Endothelial cell of umbilical vein (primary cell): ENCODE results near the gene IGLON5. TPM values are rescaled to one million over a fixed set of nuclear protein-coding genes. Genes with fewer than 3 reads are reported as not detected.

Experiments used
- BruUV-seq: library from RNA; stranded (reverse); fragments of 400-500 nt; replicated peaks from 2 replicates; lab custom pipeline; 2021; lab: Mats Ljungman, UMichigan
- CTCF ChIA-PET: fragments of 300-600, 350-600 bp; sonication (Branson Sonifier 250); formaldehyde crosslinking; loops from one replicate; lab custom pipeline; 2021; ENCODE audit warnings: antibody characterized with exemption, inconsistent platforms; lab: Charles Lee
- POLR2A ChIA-PET: fragments of 300-600, 350-600 bp; sonication (Branson Sonifier 250); formaldehyde crosslinking; loops from one replicate; lab custom pipeline; 2021; ENCODE audit warnings: antibody characterized with exemption, inconsistent platforms; lab: Charles Lee
- DNase-seq: peaks from one replicate; pipeline ENCODE4 v3.0.0-alpha.2; 2011; ENCODE audit warnings: low read depth, low spot score
- FAIRE-seq: peaks from 2 replicates; lab custom pipeline; 2011; peaks lifted over from hg19 to GRCh38; lab: Jason Lieb, UNC
- H2AFZ ChIP-seq: 2 replicates; pipeline ENCODE4 v1.6.0; 2012; ENCODE audit warnings: low read depth, low read length, control low read depth, inconsistent platforms
- H3K27ac ChIP-seq: 2 replicates; pipeline ENCODE4 v1.5.1; 2011; ENCODE audit warnings: low read depth, mild to moderate bottlenecking, control low read depth, low read length, moderate library complexity; ENCODE audit not compliant: insufficient read depth
- H3K27me3 ChIP-seq, 2 experiments: 2 replicates each; pipeline versions ENCODE4 v1.6.0 to v1.6.1; 2011; ENCODE audit warnings: low read length in 2 of 2, mixed read lengths in 1 of 2; ENCODE audit not compliant: control insufficient read depth in 2 of 2, insufficient read depth in 2 of 2
- H3K36me3 ChIP-seq, 2 experiments: 2 replicates in 1 of 2; 3 replicates in 1 of 2; pipeline ENCODE4 v1.5.1; 2011; ENCODE audit warnings: low read length in 2 of 2, mild to moderate bottlenecking in 1 of 2, moderate library complexity in 1 of 2; ENCODE audit not compliant: control insufficient read depth in 2 of 2, insufficient read depth in 2 of 2; ENCODE audit errors: extremely low read depth in 1 of 2
- H3K4me1 ChIP-seq: 3 replicates; pipeline ENCODE4 v1.5.1; 2011; ENCODE audit warnings: mild to moderate bottlenecking, low read length; ENCODE audit not compliant: control insufficient read depth, insufficient read depth; ENCODE audit errors: extremely low read depth
- H3K4me2 ChIP-seq: 2 replicates; pipeline ENCODE4 v1.6.1; 2011; ENCODE audit warnings: low read length, control low read depth, mixed read lengths; ENCODE audit not compliant: insufficient read depth
- H3K4me3 ChIP-seq, 3 experiments: fragments of 200-600 bp in 1 of 3; sonication (generic), shearing (Covaris generic) in 1 of 3; replicated peaks in 1 of 3; 2 replicates each; pipeline ENCODE4 v1.5.1; 2011 to 2016; ENCODE audit warnings: control low read depth in 3 of 3, low read length in 3 of 3, mild to moderate bottlenecking in 2 of 3, inconsistent platforms in 1 of 3, low read depth in 1 of 3, moderate library complexity in 1 of 3; ENCODE audit not compliant: insufficient read depth in 1 of 3
- H3K79me2 ChIP-seq: 2 replicates; pipeline ENCODE4 v1.6.0; 2012; ENCODE audit warnings: low read length, inconsistent platforms; ENCODE audit not compliant: control insufficient read depth, insufficient read depth
- H3K9ac ChIP-seq: replicated peaks from 2 replicates; pipeline ENCODE3; 2011; ENCODE audit warnings: low read length, control low read depth; ENCODE audit not compliant: insufficient read depth; ENCODE audit errors: extremely low read depth
- H3K9me1 ChIP-seq: replicated peaks from 3 replicates; pipeline ENCODE4 v1.6.0; 2011; ENCODE audit warnings: mild to moderate bottlenecking, low read length; ENCODE audit not compliant: control insufficient read depth, insufficient read depth; ENCODE audit errors: extremely low read depth
- H3K9me3 ChIP-seq: replicated peaks from 2 replicates; pipeline ENCODE4 v1.5.1; 2012; ENCODE audit warnings: low read length, inconsistent platforms; ENCODE audit not compliant: control insufficient read depth, insufficient read depth
- H4K20me1 ChIP-seq: replicated peaks from 2 replicates; pipeline ENCODE3; 2011; ENCODE audit warnings: mild to moderate bottlenecking, low read length; ENCODE audit not compliant: control insufficient read depth, insufficient read depth; ENCODE audit errors: extremely low read depth
- EZH2 ChIP-seq: IDR thresholded peaks from 2 replicates; pipeline ENCODE4 v1.6.1; 2012; ENCODE audit warnings: borderline replicate concordance, low read depth, mild to moderate bottlenecking, moderate library complexity, low read length, inconsistent platforms; ENCODE audit not compliant: severe bottlenecking
- FOS ChIP-seq: IDR thresholded peaks from 2 replicates; pipeline ENCODE4 v1.6.1; 2011; ENCODE audit warnings: mild to moderate bottlenecking, low read length, moderate library complexity, borderline replicate concordance; ENCODE audit not compliant: insufficient read depth
- GATA2 ChIP-seq: IDR thresholded peaks from 2 replicates; pipeline ENCODE4 v1.7.0; 2011; ENCODE audit warnings: low read depth, mild to moderate bottlenecking, moderate library complexity, mixed read lengths, low read length; ENCODE audit not compliant: insufficient read length, insufficient read depth
- JUN ChIP-seq: IDR thresholded peaks from 2 replicates; pipeline ENCODE4 v1.6.1; 2011; ENCODE audit warnings: borderline replicate concordance, low read depth; ENCODE audit not compliant: insufficient read length, insufficient read depth
- MAX ChIP-seq: IDR thresholded peaks from 2 replicates; pipeline ENCODE4 v1.6.1; 2011; ENCODE audit not compliant: insufficient read depth, insufficient read length
- MYC ChIP-seq: IDR thresholded peaks from one replicate; pipeline ENCODE4 v1.6.1; 2011; ENCODE audit warnings: mild to moderate bottlenecking, low read depth, low read length
- POLR2AphosphoS5 ChIP-seq: IDR thresholded peaks from 2 replicates; pipeline ENCODE4 v1.6.1; 2012; ENCODE audit warnings: low read depth, mild to moderate bottlenecking, control low read depth, low read length, moderate library complexity; ENCODE audit not compliant: insufficient read depth
- dilution Hi-C: fragments of 300-500 bp; cut with MboI; formaldehyde crosslinking; loops from one replicate; pipeline ENCODE4 v1.15.0; 2019; ENCODE audit warnings: low sequenced_read_pairs; ENCODE audit not compliant: extremely low pct_ligation_motif_present
- intact Hi-C: fragments of 100-400 bp; cut with micrococcal nuclease; formaldehyde crosslinking; loops from one replicate; pipeline ENCODE4 v1.10.0; 2022
- polyA plus RNA-seq, 4 experiments: library from polyadenylated mRNA; depleted of rRNA in 3 of 4; stranded (reverse) in 3 of 4; unstranded in 1 of 4; fragments of >200 nt; gene quantifications; 2 replicates each; pipeline versions ENCODE4 v1.2.1 to v1.2.3, GENCODE V29; 2011 to 2012; ENCODE audit warnings: missing spikeins in 1 of 4
- total RNA-seq: library from RNA; stranded (reverse); gene quantifications from 2 replicates; pipeline ENCODE4 v1.2.3, GENCODE V29; 2021
- TF ChIP-seq, protein P1 (sequence below), 2 donors: IDR thresholded peaks; 1 replicate in 1 of 2; 2 replicates in 1 of 2; pipeline ENCODE4 v1.5.1; 2011; ENCODE audit warnings: low read length in 2 of 2, mild to moderate bottlenecking in 2 of 2, moderate library complexity in 2 of 2, control low read depth in 1 of 2, inconsistent platforms in 1 of 2, low read depth in 1 of 2; ENCODE audit not compliant: insufficient read depth in 1 of 2; ENCODE audit errors: extremely low read depth in 1 of 2

Gene IGLON5
- total and polyA plus RNA-seq, 2 donors (not counting 3 experiments of a cell fraction or from before 2014, with no cell fraction given) = not detected

DNA sequence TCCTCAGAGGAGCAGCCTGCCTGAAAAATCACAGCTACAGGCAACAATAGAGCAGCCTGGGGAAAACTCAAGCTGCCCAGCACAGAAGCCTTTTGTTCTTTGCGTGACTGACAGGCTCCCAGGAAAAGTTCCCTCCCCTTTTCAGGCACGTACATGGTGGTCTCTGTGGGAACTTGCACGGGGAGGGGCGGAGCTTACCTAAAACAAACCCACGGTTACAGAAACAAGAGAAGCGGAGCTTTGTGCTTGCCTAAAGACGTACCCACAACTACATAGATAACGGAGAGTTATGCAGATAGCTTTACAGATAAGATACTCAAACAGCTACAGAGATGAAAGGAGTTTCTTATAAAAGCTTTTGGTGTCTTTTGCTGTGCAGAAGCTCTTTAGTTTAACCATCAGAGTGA, 43.3 kb downstream of the IGLON5 start:
- Histone ChIP-seq H2AFZ (no peak overlapping the region), H3K4me3 (no peak overlapping the region), H3K9me3 (no peaks in the 10 kb centered on the region), H3K27me3 (no peaks in the 10 kb centered on the region), H3K4me1 (no peaks in the 10 kb centered on the region), H3K27ac (no peak overlapping the region), H3K4me2 (no peak overlapping the region), H3K36me3 (peaks cover 0 to 3% of the 10 kb centered on the region in 2 experiments), H3K79me2 (no peaks in the 10 kb centered on the region), H3K9me1 (no peaks in the 10 kb centered on the region), H4K20me1 (no peaks in the 10 kb centered on the region), H3K9ac (no peak overlapping the region)
- FAIRE-seq (no peak), DNase-seq (no peak)
- intact Hi-C loops (no loop called here), dilution Hi-C loops (no loop called here)
- CTCF ChIA-PET = no interaction called here
- TF ChIP-seq POLR2AphosphoS5 = no peak
- TF ChIP-seq FOS = no peak
- TF ChIP-seq JUN = no peak
- no peak for TF ChIP-seq MAX
- TF ChIP-seq GATA2 = no peak
- BruUV-seq = no TSS peak
- POLR2A ChIA-PET = no interaction called here

GRCh38 chr19:51356159-51356801, 44.8 kb downstream of the IGLON5 start:
- H3K36me3 ChIP-seq = no peaks in the 10 kb centered on the region
- no peaks in the 10 kb centered on the region for H3K9me3 ChIP-seq
- no peak overlapping the region for H2AFZ ChIP-seq
- H3K4me1 ChIP-seq = no peaks in the 10 kb centered on the region
- no peaks in the 10 kb centered on the region for H3K9me1 ChIP-seq
- CTCF ChIA-PET = interaction anchor here (1.3 to 1.7 kb wide), 2 partner anchors 11 to 17 kb away, joined by 4 read pairs; no protein-coding TSS in a partner anchor
- TF ChIP-seq POLR2AphosphoS5 = no peak
- TF ChIP-seq JUN = no peak
- TF ChIP-seq MYC = no peak
- no peak for TF ChIP-seq FOS
- TF ChIP-seq EZH2 = no peak
- TF ChIP-seq, protein P1, sequence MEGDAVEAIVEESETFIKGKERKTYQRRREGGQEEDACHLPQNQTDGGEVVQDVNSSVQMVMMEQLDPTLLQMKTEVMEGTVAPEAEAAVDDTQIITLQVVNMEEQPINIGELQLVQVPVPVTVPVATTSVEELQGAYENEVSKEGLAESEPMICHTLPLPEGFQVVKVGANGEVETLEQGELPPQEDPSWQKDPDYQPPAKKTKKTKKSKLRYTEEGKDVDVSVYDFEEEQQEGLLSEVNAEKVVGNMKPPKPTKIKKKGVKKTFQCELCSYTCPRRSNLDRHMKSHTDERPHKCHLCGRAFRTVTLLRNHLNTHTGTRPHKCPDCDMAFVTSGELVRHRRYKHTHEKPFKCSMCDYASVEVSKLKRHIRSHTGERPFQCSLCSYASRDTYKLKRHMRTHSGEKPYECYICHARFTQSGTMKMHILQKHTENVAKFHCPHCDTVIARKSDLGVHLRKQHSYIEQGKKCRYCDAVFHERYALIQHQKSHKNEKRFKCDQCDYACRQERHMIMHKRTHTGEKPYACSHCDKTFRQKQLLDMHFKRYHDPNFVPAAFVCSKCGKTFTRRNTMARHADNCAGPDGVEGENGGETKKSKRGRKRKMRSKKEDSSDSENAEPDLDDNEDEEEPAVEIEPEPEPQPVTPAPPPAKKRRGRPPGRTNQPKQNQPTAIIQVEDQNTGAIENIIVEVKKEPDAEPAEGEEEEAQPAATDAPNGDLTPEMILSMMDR (IDR thresholded peaks at IDR 0.05; ENCODE audit: extremely low read depth in 1 of 2, insufficient read depth in 1 of 2, low read depth in 1 of 2, low read length in 2 of 2) = no peak
- no peak for TF ChIP-seq GATA2
- no peak for TF ChIP-seq MAX
- BruUV-seq = no TSS peak
- no peak overlapping the region for H3K4me3 ChIP-seq
- intact Hi-C loops (no loop called here), dilution Hi-C loops (no loop called here)
- POLR2A ChIA-PET = no interaction called here
- H3K4me2 ChIP-seq = no peak overlapping the region
- H3K27ac ChIP-seq = no peak overlapping the region
- no peaks in the 10 kb centered on the region for H4K20me1 ChIP-seq
- DNase-seq (no peak), FAIRE-seq (no peak)
- H3K9ac ChIP-seq = no peak overlapping the region
- H3K27me3 ChIP-seq = no peaks in the 10 kb centered on the region
- no peaks in the 10 kb centered on the region for H3K79me2 ChIP-seq
